IMR-90 (cell line): Measurements from ENCODE around the gene ZBTB7B. TPM values are rescaled to one million over a fixed set of nuclear protein-coding genes. Genes with fewer than 3 reads are reported as not detected.

ENCODE experiments used
- ATAC-seq: fragments of 200-7000 bp; cut with Tn5 transposase; 2 replicates; pipeline ENCODE4 v1.9.1; 2020; ENCODE audit warnings: low read depth, mild to moderate bottlenecking, moderate library complexity
- BruUV-seq: library from RNA; stranded (reverse); fragments of 400-500 nt; replicated peaks from 2 replicates; lab custom pipeline; 2021; lab: Mats Ljungman, UMichigan
- CTCF ChIA-PET: fragments of 300-600 bp; formaldehyde crosslinking; extraction: SDS; loops from one replicate; lab custom pipeline; 2021; ENCODE audit warnings: antibody characterized with exemption; lab: Yijun Ruan, JAX
- POLR2A ChIA-PET: fragments of 300-600 bp; sonication (Branson Sonifier 250); formaldehyde crosslinking; loops from one replicate; lab custom pipeline; 2022; ENCODE audit warnings: antibody characterized with exemption; ENCODE audit not compliant: unreplicated experiment; lab: Charles Lee
- DNase-seq: peaks from one replicate; pipeline ENCODE4 v3.0.0; 2013
- H2AFZ ChIP-seq: replicated peaks from 2 replicates; pipeline ENCODE3; 2013; ENCODE audit warnings: low read length, mild to moderate bottlenecking; ENCODE audit not compliant: poor library complexity
- H2AK5ac ChIP-seq: 2 replicates; pipeline ENCODE4 v1.6.1; 2013; ENCODE audit warnings: low read depth, low read length, inconsistent platforms
- H2AK9ac ChIP-seq: replicated peaks from 2 replicates; pipeline ENCODE3; 2013; ENCODE audit warnings: mild to moderate bottlenecking, low read depth, low read length, moderate library complexity; ENCODE audit not compliant: poor library complexity
- H2BK120ac ChIP-seq: 2 replicates; pipeline ENCODE4 v1.6.1; 2013; ENCODE audit warnings: low read depth, low read length, inconsistent platforms
- H2BK15ac ChIP-seq: 3 replicates; pipeline ENCODE4 v1.6.1; 2013; ENCODE audit warnings: low read depth, low read length, inconsistent platforms
- H2BK20ac ChIP-seq: 2 replicates; pipeline ENCODE4 v1.6.1; 2013; ENCODE audit warnings: low read depth, mild to moderate bottlenecking, inconsistent platforms, low read length, moderate library complexity
- H2BK5ac ChIP-seq: 2 replicates; pipeline ENCODE4 v1.6.1; 2013; ENCODE audit warnings: mild to moderate bottlenecking, low read depth, low read length, inconsistent platforms; ENCODE audit not compliant: poor library complexity, severe bottlenecking
- H3K14ac ChIP-seq: replicated peaks from 2 replicates; pipeline ENCODE4 v1.6.1; 2013; ENCODE audit warnings: low read depth, low read length, inconsistent platforms
- H3K18ac ChIP-seq: 2 replicates; pipeline ENCODE4 v1.6.1; 2013; ENCODE audit warnings: low read depth, low read length, control low read depth
- H3K23ac ChIP-seq: 2 replicates; pipeline ENCODE4 v1.6.1; 2013; ENCODE audit warnings: low read depth, low read length, inconsistent platforms
- H3K27ac ChIP-seq: 2 replicates; pipeline ENCODE4 v1.5.1; 2013; ENCODE audit warnings: mild to moderate bottlenecking, control low read depth, low read length; ENCODE audit not compliant: insufficient read depth
- H3K27me3 ChIP-seq: 2 replicates; pipeline ENCODE4 v1.6.1; 2013; ENCODE audit warnings: low read length; ENCODE audit not compliant: control insufficient read depth, insufficient read depth
- H3K36me3 ChIP-seq: 2 replicates; pipeline ENCODE4 v1.6.1; 2013; ENCODE audit warnings: low read length, mixed read lengths; ENCODE audit not compliant: control insufficient read depth, insufficient read depth
- H3K4ac ChIP-seq: 2 replicates; pipeline ENCODE4 v1.6.1; 2013; ENCODE audit warnings: low read depth, low read length, inconsistent platforms
- H3K4me1 ChIP-seq: 2 replicates; pipeline ENCODE4 v1.6.1; 2013; ENCODE audit warnings: low read length, mixed read lengths; ENCODE audit not compliant: control insufficient read depth, insufficient read depth
- H3K4me2 ChIP-seq: 2 replicates; pipeline ENCODE4 v1.6.1; 2013; ENCODE audit warnings: low read depth, mild to moderate bottlenecking, control low read depth, low read length, moderate library complexity
- H3K4me3 ChIP-seq: 2 replicates; pipeline ENCODE4 v1.5.1; 2013; ENCODE audit warnings: low read depth, mild to moderate bottlenecking, control low read depth, low read length, moderate library complexity; ENCODE audit not compliant: insufficient read depth
- H3K56ac ChIP-seq: 2 replicates; pipeline ENCODE4 v1.6.1; 2013; ENCODE audit warnings: low read length, inconsistent platforms; ENCODE audit not compliant: insufficient read depth; ENCODE audit errors: extremely low read depth
- H3K79me1 ChIP-seq, 2 experiments: 2 replicates each; pipeline ENCODE4 v1.6.1; 2013; ENCODE audit warnings: low read length in 2 of 2, inconsistent platforms in 1 of 2, low read depth in 1 of 2
- H3K9ac ChIP-seq: 2 replicates; pipeline ENCODE4 v1.6.1; 2013; ENCODE audit warnings: low read depth, low read length, control low read depth
- H3K9me1 ChIP-seq: 2 replicates; pipeline ENCODE4 v1.6.1; 2013; ENCODE audit warnings: low read length, inconsistent platforms; ENCODE audit not compliant: insufficient read depth
- H3K9me3 ChIP-seq: 2 replicates; pipeline ENCODE4 v1.6.1; 2013; ENCODE audit warnings: low read length; ENCODE audit not compliant: control insufficient read depth, insufficient read depth
- H4K20me1 ChIP-seq: 2 replicates; pipeline ENCODE4 v1.6.1; 2013; ENCODE audit warnings: low read length, inconsistent platforms; ENCODE audit not compliant: insufficient read depth
- H4K5ac ChIP-seq: 2 replicates; pipeline ENCODE4 v1.6.1; 2013; ENCODE audit warnings: mild to moderate bottlenecking, low read depth, low read length, control low read depth
- H4K8ac ChIP-seq, 2 experiments: 2 replicates each; pipeline ENCODE4 v1.6.1; 2013; ENCODE audit warnings: low read depth in 2 of 2, low read length in 2 of 2, control low read depth in 1 of 2, inconsistent platforms in 1 of 2
- H4K91ac ChIP-seq: 2 replicates; pipeline ENCODE4 v1.6.1; 2013; ENCODE audit warnings: low read depth, low read length, inconsistent platforms; ENCODE audit not compliant: insufficient read depth
- BHLHE40 ChIP-seq: fragments of 150-350 bp; IDR thresholded peaks from 2 replicates; pipeline ENCODE4 v1.6.1; 2016; ENCODE audit warnings: mild to moderate bottlenecking, low read depth, low read length
- CEBPB ChIP-seq: IDR thresholded peaks from 2 replicates; pipeline ENCODE4 v1.6.1; 2012; ENCODE audit warnings: low read depth, low read length, improper control_type of control experiment
- CHD1 ChIP-seq: IDR thresholded peaks from 2 replicates; pipeline ENCODE4 v1.6.1; 2012; ENCODE audit warnings: low read depth, low read length, improper control_type of control experiment
- CTCF ChIP-seq: conservative IDR thresholded peaks from 2 replicates; pipeline ENCODE4 v1.5.1; 2012; ENCODE audit warnings: mild to moderate bottlenecking, low read depth, low read length, improper control_type of control experiment
- ELK1 ChIP-seq: fragments of 150-350 bp; IDR thresholded peaks from 2 replicates; pipeline ENCODE4 v1.6.1; 2016; ENCODE audit warnings: low read depth, mild to moderate bottlenecking, low read length, moderate library complexity, borderline replicate concordance
- FOS ChIP-seq: fragments of 150-350 bp; IDR thresholded peaks from 2 replicates; pipeline ENCODE4 v1.6.1; 2016; ENCODE audit warnings: low read depth, low read length
- MAZ ChIP-seq: IDR thresholded peaks from 2 replicates; pipeline ENCODE4 v1.6.1; 2012; ENCODE audit warnings: low read depth, mild to moderate bottlenecking, low read length, improper control_type of control experiment, moderate library complexity, borderline replicate concordance
- NFE2L2 ChIP-seq: fragments of 150-350 bp; IDR thresholded peaks from 2 replicates; pipeline ENCODE4 v1.6.1; 2016; ENCODE audit warnings: low read depth, mild to moderate bottlenecking, low read length
- POLR2A ChIP-seq: IDR thresholded peaks from 2 replicates; pipeline ENCODE4 v1.6.1; 2012; ENCODE audit warnings: mild to moderate bottlenecking, low read depth, low read length
- RAD21 ChIP-seq: IDR thresholded peaks from 2 replicates; pipeline ENCODE4 v1.6.1; 2012; ENCODE audit warnings: low read length, improper control_type of control experiment
- RCOR1 ChIP-seq: IDR thresholded peaks from 2 replicates; pipeline ENCODE4 v1.6.1; 2012; ENCODE audit warnings: mild to moderate bottlenecking, low read length, improper control_type of control experiment; ENCODE audit not compliant: insufficient replicate concordance
- RFX5 ChIP-seq: IDR thresholded peaks from 2 replicates; pipeline ENCODE4 v1.8.0; 2012; ENCODE audit warnings: low read depth, mild to moderate bottlenecking, low read length, moderate library complexity
- SMC3 ChIP-seq: fragments of 150-350 bp; IDR thresholded peaks from 2 replicates; pipeline ENCODE4 v1.6.1; 2016; ENCODE audit warnings: low read depth, mild to moderate bottlenecking, antibody characterized with exemption, low read length, moderate library complexity
- USF2 ChIP-seq: fragments of 150-350 bp; IDR thresholded peaks from 2 replicates; pipeline ENCODE4 v1.6.1; 2017; ENCODE audit warnings: mild to moderate bottlenecking, antibody characterized with exemption, low read length, low read depth
- WGBS, 2 experiments: methylation state at CpG; one replicate each; pipeline versions ENCODE4 v1.1.5 to v1.1.7; 2013; ENCODE audit warnings: missing lambda C conversion rate in 2 of 2; ENCODE audit not compliant: insufficient read length in 1 of 2; ENCODE audit errors: extremely low coverage in 2 of 2; 5-methylcytosine and 5-hydroxymethylcytosine counted together
- dilution Hi-C: fragments of 300-500 bp; cut with HindIII; formaldehyde crosslinking; loops from one replicate; pipeline ENCODE4 v1.14.3; 2018; ENCODE audit warnings: low sequenced_read_pairs; ENCODE audit not compliant: unreplicated experiment
- in situ Hi-C: fragments of 300-500 bp; cut with MboI; formaldehyde crosslinking; loops from 3 replicates; pipeline ENCODE4 v1.14.3; 2019; ENCODE audit warnings: low sequenced_read_pairs, inconsistent platforms, mixed read lengths
- intact Hi-C: fragments of 100-400 bp; cut with micrococcal nuclease; formaldehyde crosslinking; loops from 2 replicates; pipeline ENCODE4 v1.10.0; 2022
- polyA plus RNA-seq, 3 experiments: library from polyadenylated mRNA; depleted of rRNA; stranded (reverse); fragments of >200 nt; gene quantifications; 2 replicates each; pipeline ENCODE4 v1.2.3, GENCODE V29; 2012; ENCODE audit warnings: low replicate concordance in 1 of 3
- total RNA-seq: library from RNA; depleted of rRNA; stranded (reverse); fragments of >200 nt; gene quantifications from 2 replicates; pipeline ENCODE4 v1.2.3, GENCODE V29; 2012

Gene ZBTB7B
- total and polyA plus RNA-seq, 2 of the 4 experiments (the other 2 are of a cell fraction) = 7.7 to 17.4 TPM

GRCh38 chr1:154974102-154974807, 28.3 kb upstream of the ZBTB7B start, which contains the start of gene CKS1B:
Gene CKS1B (plus strand): TSS chr1:154974681. CDS start chr1:154974746, 65 bp downstream.
- dilution Hi-C loops (no loop called here), in situ Hi-C loops (no loop called here), intact Hi-C loops (loop anchor here (1.0 to 10.0 kb wide), 2 partner anchors 21 to 201 kb away; partner anchors contain the start of genes KRTCAP2 and TRIM46)
- Histone ChIP-seq H3K23ac (peak within 1 kb of the TSS; percentile 97), H4K91ac (peak within 1 kb of the TSS; percentile 99), H2AFZ (peak within 1 kb of the TSS; percentile 98), H3K36me3 (no peaks in the 10 kb centered on the region), H3K56ac (peak within 1 kb of the TSS; percentile 98), H2AK9ac (peak within 1 kb of the TSS; percentile 100), H2BK120ac (peak within 1 kb of the TSS; percentile 90), H3K18ac (peak within 1 kb of the TSS; percentile 78), H3K4ac (peak within 1 kb of the TSS; percentile 99), H3K4me2 (peak within 1 kb of the TSS; percentile 91), H3K9ac (peak within 1 kb of the TSS; percentile 91), H3K4me3 (peak within 1 kb of the TSS; percentile 57), H4K5ac (peak within 1 kb of the TSS; percentile 81), H2BK5ac (peak within 1 kb of the TSS; percentile 97), H3K14ac (peak within 1 kb of the TSS; percentile 99), H4K20me1 (peaks cover 6% of the 10 kb centered on the region), H2BK20ac (peak within 1 kb of the TSS; percentile 74), H4K8ac (peak within 1 kb of the TSS; percentile 95 to 99), H3K27me3 (no peaks in the 10 kb centered on the region), H3K27ac (peak within 1 kb of the TSS; percentile 89), H3K4me1 (peaks cover 11% of the 10 kb centered on the region), H3K9me3 (no peaks in the 10 kb centered on the region), H2BK15ac (peak within 1 kb of the TSS; percentile 88), H3K79me1 (peaks cover 6 to 43% of the 10 kb centered on the region in 2 experiments), H3K9me1 (peaks cover 7% of the 10 kb centered on the region), H2AK5ac (peak within 1 kb of the TSS; percentile 95)
- ATAC-seq (peak; percentile 62), DNase-seq (peak; percentile 100)
- POLR2A ChIA-PET = interaction anchor here (1.0 to 1.9 kb wide), 2 partner anchors 13 to 19 kb away, joined by 3 to 10 read pairs; partner anchors contain the start of genes LENEP and PYGO2
- no TSS peak for BruUV-seq
- WGBS, 2 experiments = 1% methylated on average over 19 of the region's 47 CpGs; no CpG with 5 or more reads in 1 of the 2 experiments
- CTCF ChIA-PET = interaction anchor here (0.9 to 1.0 kb wide), 3 partner anchors 13 to 25 kb away, joined by 3 to 4 read pairs (median 3); partner anchors contain the start of genes PBXIP1 and PYGO2
- TF ChIP-seq FOS (peak; percentile 65; the same call in 1 of the 2 replicates), CHD1 (no peak; the same call in 1 of the 2 replicates), CTCF (no peak), POLR2A (peak; percentile 84), NFE2L2 (no peak), RAD21 (no peak), CEBPB (no peak), RFX5 (no peak), BHLHE40 (no peak), USF2 (no peak), SMC3 (no peak), MAZ (no peak; the same call in none of the 2 replicates), ELK1 (no peak), RCOR1 (no peak)
